GOT3 (cell line): ENCODE data around the gene ZPBP.

Experiments used
- DNase-seq: peaks from one replicate; lab custom pipeline; 2025; ENCODE audit warnings: mixed read lengths; lab: John Stamatoyannopoulos, UW

The ZPBP gene, protein sequence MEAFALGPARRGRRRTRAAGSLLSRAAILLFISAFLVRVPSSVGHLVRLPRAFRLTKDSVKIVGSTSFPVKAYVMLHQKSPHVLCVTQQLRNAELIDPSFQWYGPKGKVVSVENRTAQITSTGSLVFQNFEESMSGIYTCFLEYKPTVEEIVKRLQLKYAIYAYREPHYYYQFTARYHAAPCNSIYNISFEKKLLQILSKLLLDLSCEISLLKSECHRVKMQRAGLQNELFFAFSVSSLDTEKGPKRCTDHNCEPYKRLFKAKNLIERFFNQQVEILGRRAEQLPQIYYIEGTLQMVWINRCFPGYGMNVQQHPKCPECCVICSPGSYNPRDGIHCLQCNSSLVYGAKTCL

GRCh38 chr7:50092579-50093491, at the start of gene ZPBP:
TSS of gene ZPBP (minus strand) at chr7:50093246. CDS start at chr7:50093194, 52 bp downstream.
- DNase-seq, result no peak

DNA sequence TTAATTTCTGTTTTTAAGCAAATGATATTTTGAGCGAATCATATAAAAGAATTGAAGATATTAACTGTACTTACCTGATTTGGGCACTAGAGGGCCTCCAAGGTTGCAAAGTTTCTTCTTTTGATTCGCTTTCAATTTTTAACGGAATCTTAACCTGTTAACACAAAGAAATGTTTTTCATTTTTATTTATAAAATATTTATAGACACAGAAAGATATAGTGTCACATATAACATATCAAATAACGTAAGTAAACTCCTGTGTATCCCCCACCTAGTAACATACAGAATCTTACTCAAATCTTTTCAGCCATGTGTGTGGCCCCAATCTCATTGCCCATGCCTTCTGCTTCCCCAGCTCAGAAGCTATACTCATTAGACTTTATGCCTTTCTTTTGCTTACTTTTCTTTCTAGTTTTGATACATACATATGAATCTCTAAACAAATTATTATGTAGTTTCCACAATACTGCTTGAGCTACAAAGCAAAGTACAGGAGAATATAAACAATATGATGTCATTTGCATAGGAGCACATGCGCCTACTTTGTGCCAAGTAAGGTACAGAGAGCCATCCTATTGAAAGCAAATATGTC, 49.5 kb upstream of the ZPBP start:
- DNase-seq, result no peak

GRCh38 chr7:50141854-50142253, 48.8 kb upstream of the ZPBP start:
- no peak for DNase-seq

DNA sequence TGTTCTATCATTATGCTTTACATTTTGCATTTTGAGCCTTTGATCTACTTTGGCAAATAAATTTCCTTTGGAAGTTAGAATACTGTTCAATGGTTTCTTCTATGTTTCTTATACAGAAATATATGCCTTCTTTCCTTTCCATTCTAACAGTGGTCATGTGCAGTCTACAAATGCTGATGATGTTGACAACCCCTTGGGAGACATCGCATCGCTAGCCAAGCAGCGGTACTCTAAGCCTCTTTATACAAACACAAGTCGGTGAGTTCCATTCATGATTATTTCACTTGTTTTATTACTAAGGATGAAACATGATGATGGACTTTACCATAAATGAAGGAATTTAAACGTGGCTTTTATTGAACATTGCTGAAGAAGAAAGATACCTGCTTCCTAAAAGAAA, 48.1 kb upstream of the ZPBP start:
- DNase-seq, result no peak

DNA sequence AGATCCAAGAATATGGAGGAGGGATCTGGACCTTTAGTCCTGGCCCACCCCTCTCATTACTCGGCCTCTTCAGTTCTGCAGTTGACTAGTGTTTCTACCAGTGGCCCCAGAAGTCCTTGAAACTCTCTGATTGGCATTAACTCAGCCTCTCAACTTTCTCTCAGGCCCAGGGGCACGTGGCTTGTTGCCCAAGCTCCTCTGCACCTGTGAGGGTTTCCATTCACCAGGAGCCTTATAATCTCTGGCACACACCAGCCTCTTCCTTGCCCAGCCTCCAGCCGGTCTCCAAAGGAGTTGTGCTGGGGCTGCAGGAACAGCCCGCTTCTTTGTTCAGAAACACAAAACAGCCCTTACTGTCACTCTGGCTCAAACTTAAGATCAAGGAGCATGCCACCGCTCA, 47.6 kb upstream of the ZPBP start:
- DNase-seq, result no peak

- DNase-seq, result no peak
Observed at GRCh38 chr7:50138101-50138500, 45.1 kb upstream of the ZPBP start.

DNA sequence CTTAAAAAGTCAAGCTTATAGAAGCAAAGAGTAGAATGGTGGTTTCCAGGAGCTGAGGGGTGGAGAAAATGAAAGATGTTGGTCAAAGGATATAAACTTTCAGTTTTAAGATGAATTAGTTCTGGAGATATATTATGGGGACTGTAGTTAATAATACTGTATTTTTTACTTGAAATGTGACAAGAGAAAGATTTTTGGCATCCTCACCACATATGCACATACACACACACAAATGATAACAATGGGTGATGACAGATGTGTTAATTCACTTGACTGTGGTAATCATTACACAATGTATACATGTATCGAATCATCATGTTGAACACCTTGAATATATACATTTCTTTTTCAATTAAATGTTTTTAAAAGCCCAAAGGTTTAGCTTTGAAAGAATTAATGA, 32.7 kb upstream of the ZPBP start:
- DNase-seq, result no peak

- no peak for DNase-seq
Observed at GRCh38 chr7:50121286-50121685, 28.2 kb upstream of the ZPBP start.

- DNase-seq, result no peak
Observed at GRCh38 chr7:50119815-50120637, 27.0 kb upstream of the ZPBP start.

DNA sequence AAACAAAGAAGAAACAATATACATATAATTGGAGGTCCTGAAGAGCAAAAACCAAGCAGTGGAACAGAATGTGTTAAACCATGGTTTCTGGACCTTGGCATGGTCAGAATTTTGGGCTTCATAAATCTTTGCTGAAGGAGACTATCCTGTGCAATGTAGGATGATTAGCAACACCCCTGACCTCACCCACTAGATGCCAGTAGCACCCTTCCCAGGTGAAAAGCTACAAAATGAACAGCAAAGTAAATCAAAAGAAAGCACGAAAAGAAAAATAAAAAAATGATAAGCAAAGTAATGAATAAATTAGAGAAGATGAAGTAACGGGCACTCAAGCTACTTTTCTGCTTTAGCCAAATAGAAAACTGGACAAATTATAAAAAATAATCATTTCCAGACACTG, 19.2 kb upstream of the ZPBP start:
- DNase-seq, result no peak

- DNase-seq, result no peak
Observed at GRCh38 chr7:50101873-50102272, 8.8 kb upstream of the ZPBP start.

- DNase-seq, result no peak
Observed at GRCh38 chr7:50095634-50096033, 2.6 kb upstream of the ZPBP start.

- DNase-seq, result no peak
Observed at GRCh38 chr7:50088463-50089129, 4.5 kb downstream of the ZPBP start.

GRCh38 chr7:50085344-50085743, 7.7 kb downstream of the ZPBP start:
- DNase-seq, result no peak

- no peak for DNase-seq
Observed at GRCh38 chr7:50073093-50073492, 20.0 kb downstream of the ZPBP start.

GRCh38 chr7:50069613-50070012, 23.4 kb downstream of the ZPBP start:
- no peak for DNase-seq

DNA sequence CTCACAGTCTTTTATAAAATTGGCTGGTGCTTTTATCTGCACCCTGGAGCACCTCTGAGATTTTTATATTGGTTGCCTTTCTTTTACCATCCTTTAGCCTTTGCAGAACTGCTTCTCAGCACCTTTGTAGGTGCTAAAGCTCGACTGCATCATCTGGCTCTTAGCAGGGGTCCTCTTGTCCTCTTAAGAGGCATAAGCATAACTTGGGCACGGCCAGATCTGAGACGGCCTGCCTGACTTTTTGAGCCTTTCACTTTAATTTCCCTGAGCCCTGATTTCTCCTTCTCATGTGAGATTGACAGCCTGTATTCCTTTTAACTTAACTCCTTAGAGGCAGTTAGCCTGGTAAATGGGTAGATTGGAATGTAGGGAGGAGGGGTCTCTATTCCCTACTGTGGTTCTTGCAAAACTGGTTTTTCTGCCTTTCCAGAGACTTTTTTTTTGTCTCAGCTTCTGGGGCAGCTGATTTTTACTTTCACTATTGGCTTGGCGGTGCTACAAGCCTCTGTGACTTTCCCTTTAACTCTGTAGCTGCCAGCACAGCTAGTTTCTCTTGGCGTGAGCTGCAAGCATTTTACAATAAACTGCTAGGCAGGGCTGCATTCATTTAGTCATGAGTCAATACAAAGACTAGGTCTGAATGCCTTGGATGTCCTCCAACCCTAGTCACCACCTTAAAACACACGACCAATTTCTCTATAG, 24.0 kb downstream of the ZPBP start:
- DNase-seq, result peak; percentile 19

DNA sequence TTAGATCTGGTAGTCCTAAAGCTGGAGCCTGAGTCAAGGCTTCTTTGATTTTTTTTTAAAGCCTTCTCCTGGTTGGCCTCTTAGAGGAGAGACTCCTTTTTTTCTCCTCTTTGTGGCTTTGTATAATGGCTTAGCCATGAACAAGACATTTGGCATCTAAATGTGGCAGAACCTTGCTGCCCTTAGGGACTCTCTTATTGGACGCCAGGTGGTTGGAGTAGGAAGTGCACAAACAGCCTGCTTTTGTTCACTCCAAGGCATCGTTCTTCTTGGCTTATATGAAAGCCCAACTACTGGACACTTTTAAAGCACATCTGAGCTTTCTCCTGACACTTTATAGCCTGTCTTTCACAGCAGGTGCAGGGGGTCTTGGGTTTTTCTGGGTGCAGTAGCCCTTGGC, 25.0 kb downstream of the ZPBP start:
- no peak for DNase-seq

DNA sequence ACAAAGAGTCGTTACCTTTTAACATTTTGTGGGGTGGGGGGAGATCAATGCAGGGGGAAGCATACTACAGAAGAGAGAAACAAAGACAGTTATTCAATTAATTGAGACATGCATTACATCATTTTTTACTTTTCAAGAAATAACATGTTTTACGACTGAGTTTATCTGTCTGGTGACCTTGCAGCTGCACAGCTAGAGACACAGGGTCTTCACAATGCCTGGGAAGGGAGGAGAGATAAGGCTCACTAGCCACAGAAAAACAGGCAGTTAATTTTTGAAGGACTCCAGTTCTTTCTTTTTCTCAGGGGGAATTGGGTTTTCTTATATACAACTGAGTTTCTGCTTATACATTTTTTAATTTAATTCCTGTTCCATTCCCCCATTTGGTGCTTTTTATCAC, 30.1 kb downstream of the ZPBP start:
- DNase-seq, result no peak

DNA sequence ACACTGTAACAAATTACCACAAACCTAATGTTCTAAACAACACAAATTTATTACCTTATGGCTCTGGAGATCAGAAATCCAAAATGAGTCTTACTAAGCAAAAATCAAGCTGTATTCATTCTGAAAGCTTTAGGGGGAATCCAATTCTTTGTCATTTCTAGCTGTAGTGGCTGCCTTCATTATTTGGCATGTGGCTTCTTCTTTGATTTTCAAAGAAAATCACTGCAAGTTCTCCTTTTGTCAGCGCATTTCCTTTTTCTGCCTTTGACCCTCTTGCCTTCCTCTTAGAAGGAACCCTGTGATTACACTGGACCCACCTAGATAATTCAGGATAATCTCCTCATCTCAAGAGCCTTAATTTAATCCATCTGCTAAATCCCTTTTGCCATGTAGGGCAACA, 36.9 kb downstream of the ZPBP start:
- DNase-seq, result no peak

DNA sequence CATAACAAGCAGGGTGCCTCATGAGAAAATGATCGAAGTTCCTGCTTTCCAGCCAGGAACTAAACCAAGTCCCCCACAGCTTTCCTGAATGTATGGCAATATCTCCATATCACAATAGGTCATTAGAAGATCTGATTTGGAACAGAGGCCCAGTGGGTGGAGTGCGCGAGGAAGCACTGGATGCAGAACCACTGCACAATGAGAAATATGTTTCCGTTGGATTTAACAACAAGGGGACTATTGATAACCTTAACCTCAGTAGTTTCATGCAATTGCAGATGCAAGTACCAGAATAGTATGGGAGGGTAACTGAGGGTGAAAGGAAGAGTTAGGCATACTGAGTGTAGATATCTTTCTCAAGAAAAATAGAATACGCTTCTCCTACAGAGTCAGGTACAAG, 45.3 kb downstream of the ZPBP start:
- DNase-seq, result no peak
